GM12878 (cell line): ENCODE data around the gene DRD1. TPM values are rescaled to one million over a fixed set of nuclear protein-coding genes. Genes with fewer than 3 reads are reported as not detected.

Experiments
- ATAC-seq: fragments of 200-7000 bp; cut with Tn5 transposase; 3 replicates; pipeline ENCODE4 v1.9.1; 2020; ENCODE audit warnings: mild to moderate bottlenecking, moderate library complexity
- BruUV-seq: library from RNA; stranded (reverse); fragments of 400-500 nt; replicated peaks from 2 replicates; lab custom pipeline; 2021; lab: Mats Ljungman, UMichigan
- CTCF ChIA-PET: fragments of 300-600 bp; sonication (Branson Sonifier 250); formaldehyde crosslinking; extraction: SDS; loops from one replicate; lab custom pipeline; 2021; ENCODE audit warnings: inconsistent platforms; lab: Yijun Ruan, JAX
- POLR2A ChIA-PET: fragments of 350-600 bp; formaldehyde crosslinking; extraction: SDS; loops from one replicate; lab custom pipeline; 2021; ENCODE audit warnings: inconsistent platforms; lab: Charles Lee
- RAD21 ChIA-PET: fragments of 300-600 bp; sonication (Branson Sonifier 250); formaldehyde crosslinking; loops from one replicate; lab custom pipeline; 2023; ENCODE audit warnings: antibody characterized with exemption; ENCODE audit not compliant: unreplicated experiment; lab: Charles Lee
- SMC1A ChIA-PET: fragments of 300-600 bp; sonication (Branson Sonifier 250); formaldehyde crosslinking; loops from one replicate; lab custom pipeline; 2023; ENCODE audit not compliant: unreplicated experiment, uncharacterized antibody; lab: Charles Lee
- DNase-seq: peaks from one replicate; pipeline ENCODE4 v3.0.0-alpha.2; 2011; ENCODE audit warnings: low read depth, low spot score
- FAIRE-seq: peaks from 3 replicates; lab custom pipeline; 2011; peaks lifted over from hg19 to GRCh38; lab: Jason Lieb, UNC
- H2AFZ ChIP-seq: 2 replicates; pipeline ENCODE4 v1.6.0; 2011; ENCODE audit warnings: low read depth, low read length, control low read depth; ENCODE audit not compliant: control insufficient read depth
- H3K27ac ChIP-seq: 2 replicates; pipeline ENCODE4 v1.5.1; 2011; ENCODE audit warnings: control low read depth; ENCODE audit not compliant: control insufficient read depth, insufficient read depth
- H3K27me3 ChIP-seq, 2 experiments: replicated peaks in 1 of 2; 2 replicates each; pipeline versions ENCODE4 v1.6.0 to v1.6.1; 2011; ENCODE audit warnings: low read length in 1 of 2; ENCODE audit not compliant: control insufficient read depth in 2 of 2, insufficient read depth in 2 of 2
- H3K36me3 ChIP-seq, 2 experiments: 2 replicates each; pipeline ENCODE4 v1.5.1; 2011; ENCODE audit warnings: low read length in 1 of 2; ENCODE audit not compliant: control insufficient read depth in 2 of 2, insufficient read depth in 2 of 2
- H3K4me1 ChIP-seq: 2 replicates; pipeline ENCODE4 v1.6.1; 2011; ENCODE audit warnings: mild to moderate bottlenecking, low read length, moderate library complexity, mixed read lengths; ENCODE audit not compliant: control insufficient read depth, insufficient read depth
- H3K4me2 ChIP-seq: 2 replicates; pipeline ENCODE4 v1.6.0; 2011; ENCODE audit warnings: control low read depth; ENCODE audit not compliant: control insufficient read depth, insufficient read depth
- H3K4me3 ChIP-seq: fragments of 200-600 bp; sonication (generic); 2 replicates; pipeline ENCODE4 v1.5.1; 2016
- H3K79me2 ChIP-seq: 2 replicates; pipeline ENCODE4 v1.6.0; 2011; ENCODE audit warnings: low read length; ENCODE audit not compliant: control insufficient read depth, insufficient read depth
- H3K9ac ChIP-seq: 2 replicates; pipeline ENCODE4 v1.8.0; 2011; ENCODE audit warnings: low read length, control low read depth, mixed read lengths; ENCODE audit not compliant: control insufficient read depth, insufficient read depth
- H3K9me3 ChIP-seq: replicated peaks from 3 replicates; pipeline ENCODE4 v1.5.1; 2011; ENCODE audit warnings: mild to moderate bottlenecking, low read length; ENCODE audit not compliant: control insufficient read depth, insufficient read depth
- H4K20me1 ChIP-seq: 2 replicates; pipeline ENCODE4 v1.6.0; 2011; ENCODE audit not compliant: control insufficient read depth, insufficient read depth
- ATF7 ChIP-seq: fragments of 450-650 bp; IDR thresholded peaks from 2 replicates; pipeline ENCODE4 v1.6.1; 2016; ENCODE audit warnings: low read depth, mild to moderate bottlenecking
- CTCF ChIP-seq, 3 experiments: IDR thresholded peaks in 2 of 3; conservative IDR thresholded peaks in 1 of 3; 2 replicates each; pipeline ENCODE4 v1.5.1; 2011; ENCODE audit warnings: low read depth in 3 of 3, low read length in 3 of 3, mild to moderate bottlenecking in 3 of 3, control low read depth in 2 of 3, moderate library complexity in 2 of 3, inconsistent platforms in 1 of 3, mixed read lengths in 1 of 3; ENCODE audit not compliant: control insufficient read depth in 2 of 3, insufficient read depth in 1 of 3; ENCODE audit errors: extremely low read depth in 1 of 3
- E2F8 ChIP-seq: fragments of 450-650 bp; IDR thresholded peaks from 2 replicates; pipeline ENCODE4 v1.6.1; 2018; ENCODE audit warnings: mild to moderate bottlenecking, low read depth, moderate library complexity; ENCODE audit not compliant: partially characterized antibody
- EGR1 ChIP-seq, 2 experiments: IDR thresholded peaks; 1 replicate in 1 of 2; 2 replicates in 1 of 2; pipeline ENCODE4 v1.6.1; 2011 to 2012; ENCODE audit warnings: low read depth in 2 of 2, low read length in 2 of 2, borderline replicate concordance in 1 of 2, mild to moderate bottlenecking in 1 of 2, moderate library complexity in 1 of 2
- FOXK2 ChIP-seq: fragments of 450-650 bp; IDR thresholded peaks from 2 replicates; pipeline ENCODE4 v1.6.1; 2017; ENCODE audit warnings: mild to moderate bottlenecking, moderate library complexity
- JUNB ChIP-seq: IDR thresholded peaks from 2 replicates; pipeline ENCODE4 v1.6.1; 2016; ENCODE audit warnings: antibody characterized with exemption, mild to moderate bottlenecking
- KAT2A ChIP-seq: conservative IDR thresholded peaks from 2 replicates; pipeline ENCODE4 v1.6.1; 2011; ENCODE audit warnings: low read depth, low read length; ENCODE audit not compliant: control insufficient read depth
- RAD21 ChIP-seq: IDR thresholded peaks from 2 replicates; pipeline ENCODE4 v1.6.1; 2011; ENCODE audit warnings: mild to moderate bottlenecking, low read depth, low read length, moderate library complexity; ENCODE audit not compliant: insufficient read depth
- SIX5 ChIP-seq: IDR thresholded peaks from 2 replicates; pipeline ENCODE4 v1.6.1; 2011; ENCODE audit warnings: mild to moderate bottlenecking, low read depth, low read length, moderate library complexity; ENCODE audit not compliant: severe bottlenecking
- STAT1 ChIP-seq: fragments of 450-650 bp; conservative IDR thresholded peaks from 2 replicates; pipeline ENCODE4 v1.6.1; 2014; ENCODE audit warnings: antibody characterized with exemption, mild to moderate bottlenecking
- TARDBP ChIP-seq: IDR thresholded peaks from 2 replicates; pipeline ENCODE4 v1.6.1; 2016; ENCODE audit warnings: borderline replicate concordance
- TCF7 ChIP-seq: IDR thresholded peaks from 2 replicates; pipeline ENCODE4 v1.6.1; 2014; ENCODE audit warnings: antibody characterized with exemption, borderline replicate concordance
- WRNIP1 ChIP-seq: IDR thresholded peaks from 2 replicates; pipeline ENCODE4 v1.6.1; 2011; ENCODE audit warnings: low read depth, low read length, improper control_type of control experiment, borderline replicate concordance
- ZBED1 ChIP-seq: IDR thresholded peaks from 2 replicates; pipeline ENCODE4 v1.6.1; 2016; ENCODE audit warnings: borderline replicate concordance
- ZNF274 ChIP-seq: IDR thresholded peaks from one replicate; pipeline ENCODE4 v1.8.0; 2011; ENCODE audit not compliant: insufficient read length, insufficient read depth
- WGBS: methylation state at CpG from one replicate; pipeline ENCODE4 v1.1.6; 2016; ENCODE audit warnings: low lambda C conversion rate; ENCODE audit not compliant: insufficient replicate concordance, insufficient coverage; ENCODE audit errors: missing lambda C conversion rate; 5-methylcytosine and 5-hydroxymethylcytosine counted together
- in situ Hi-C: fragments of 300-500 bp; cut with MboI; formaldehyde crosslinking; loops from 9 replicates; pipeline ENCODE4 v1.14.3; 2018; ENCODE audit warnings: mixed read lengths
- intact Hi-C: fragments of 100-400 bp; cut with micrococcal nuclease; formaldehyde crosslinking; loops from one replicate; pipeline ENCODE4 v1.14.2; 2022; ENCODE audit not compliant: unreplicated experiment
- polyA plus RNA-seq, 11 experiments: library from polyadenylated mRNA; depleted of rRNA in 4 of 11; unstranded in 6 of 11; stranded (reverse) in 5 of 11; fragments of >200 nt; fragmentation: Nextera tagmentation in 4 of 11; fragmentation: Illumina TruSeq in 1 of 11; extraction: Ambion mirVana in 4 of 11; extraction: Trizol in 1 of 11; gene quantifications; 1 replicate in 1 of 11; 2 replicates in 10 of 11; pipeline versions ENCODE4 v1.2.1 to v1.2.3, GENCODE V29; 2011 to 2016; ENCODE audit warnings: inconsistent platforms in 2 of 11, missing spikeins in 2 of 11, low read depth in 1 of 11
- total RNA-seq, 4 experiments: library from RNA; depleted of rRNA in 3 of 4; stranded (reverse); fragments of >200 nt in 3 of 4; fragmentation: Illumina TruSeq in 1 of 4; extraction: Trizol in 1 of 4; gene quantifications; 2 replicates each; pipeline versions ENCODE4 v1.2.1 to v1.2.3, GENCODE V29; 2013 to 2021
- TF ChIP-seq, protein P1 (sequence below): fragments of 450-650 bp; IDR thresholded peaks from 2 replicates; pipeline ENCODE4 v1.6.1; 2016; ENCODE audit warnings: mild to moderate bottlenecking
- TF ChIP-seq, protein P2 (sequence below): IDR thresholded peaks from 2 replicates; pipeline ENCODE4 v1.6.1; 2012; ENCODE audit warnings: low read depth, low read length, improper control_type of control experiment

The DRD1 gene
- total and polyA plus RNA-seq, 10 of the 15 experiments (the other 5 are each of a cell fraction or from before 2014, with no cell fraction given) = not detected

DNA sequence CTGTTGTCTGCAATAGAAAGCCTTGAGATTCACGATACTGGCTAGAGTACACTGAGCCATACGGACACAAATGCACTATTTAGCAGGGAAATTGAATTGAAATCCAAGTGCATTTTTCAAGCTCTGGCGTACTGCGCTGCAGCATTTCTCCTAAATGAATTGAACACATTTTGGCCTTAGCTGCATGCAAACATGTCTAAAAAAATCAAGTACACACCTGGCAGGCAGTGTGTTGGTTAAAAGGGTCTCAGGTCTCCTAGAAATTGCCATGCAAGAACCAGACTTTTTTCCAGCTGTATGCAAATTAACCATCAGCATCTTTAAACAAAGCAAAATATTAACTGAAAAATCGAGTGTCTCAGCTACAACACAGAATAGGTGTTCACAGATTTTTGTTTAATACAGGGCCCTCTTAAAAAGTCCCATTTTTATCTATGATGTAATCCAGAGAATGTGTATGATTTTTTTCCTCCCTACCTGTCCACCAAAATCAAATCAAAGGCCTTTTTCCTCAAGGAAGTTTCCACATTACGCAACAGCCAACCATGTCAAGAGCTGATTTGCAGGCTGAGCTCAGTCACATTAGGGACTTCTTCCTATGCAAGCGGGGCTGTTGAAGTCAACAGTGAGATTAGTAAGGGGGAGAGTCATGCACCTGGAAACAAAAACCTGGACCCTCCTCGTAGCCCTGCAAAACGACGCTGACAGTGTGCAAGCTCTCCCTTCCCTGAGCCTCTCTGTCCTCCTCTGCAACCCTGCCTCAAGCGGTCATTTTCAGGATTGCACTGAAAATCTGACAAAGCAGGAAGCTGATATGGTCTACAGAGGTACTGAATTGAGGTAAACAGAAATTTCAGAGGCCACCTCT lies 20.3 kb upstream of the DRD1 start:
- no TSS peak for BruUV-seq
- ChIA-PET POLR2A (interaction anchor here (0.5 to 0.6 kb wide), 2 partner anchors 11 to 820 kb away, joined by 3 read pairs; no protein-coding TSS in a partner anchor), CTCF (interaction anchor here (0.6 to 2.4 kb wide), 19 partner anchors 8 to 516 kb away, joined by 3 to 24 read pairs (median 3); partner anchors contain the start of genes CPLX2 and SFXN1), RAD21 (no interaction called here), SMC1A (interaction anchor here (1.1 kb wide), 1 partner anchor 16 kb away, joined by 3 read pairs; no protein-coding TSS in a partner anchor)
- FAIRE-seq (peak; percentile 64), ATAC-seq (peak; percentile 100), DNase-seq (no peak)
- Histone ChIP-seq H4K20me1 (no peaks in the 10 kb centered on the region), H3K4me1 (no peaks in the 10 kb centered on the region), H3K79me2 (no peaks in the 10 kb centered on the region), H3K9me3 (no peaks in the 10 kb centered on the region), H3K4me2 (no peak overlapping the region), H3K9ac (no peak overlapping the region), H3K4me3 (no peak overlapping the region), H3K27me3 (no peaks in the 10 kb centered on the region; a peak in 2 of 4 replicates), H3K27ac (no peak overlapping the region), H3K36me3 (no peaks in the 10 kb centered on the region), H2AFZ (peak overlapping the region; percentile 39; the same call in 1 of the 2 replicates)
- intact Hi-C loops (no loop called here), in situ Hi-C loops (no loop called here)
- WGBS = 40% methylated on average over 11 of the region's 11 CpGs
- TF ChIP-seq TCF7 (no peak), FOXK2 (no peak), WRNIP1 (no peak), KAT2A (no peak), ZNF274 (no peak), ATF7 (no peak), E2F8 (no peak), STAT1 (no peak), EGR1 (IDR thresholded peaks at IDR 0.05; ENCODE audit: borderline replicate concordance in 1 of 2, low read depth in 2 of 2, low read length in 2 of 2) (no peak), JUNB (no peak), RAD21 (peak; percentile 44), ZBED1 (no peak), CTCF (IDR thresholded peaks at IDR 0.05 in 2 of 3, conservative IDR thresholded peaks at IDR 0.05 in 1 of 3; ENCODE audit: control insufficient read depth in 2 of 3, extremely low read depth in 1 of 3, insufficient read depth in 1 of 3, low read depth in 3 of 3, low read length in 3 of 3) (peak; percentile 69 to 76 (median 74)), SIX5 (no peak), TARDBP (no peak)
- TF ChIP-seq, protein P1, sequence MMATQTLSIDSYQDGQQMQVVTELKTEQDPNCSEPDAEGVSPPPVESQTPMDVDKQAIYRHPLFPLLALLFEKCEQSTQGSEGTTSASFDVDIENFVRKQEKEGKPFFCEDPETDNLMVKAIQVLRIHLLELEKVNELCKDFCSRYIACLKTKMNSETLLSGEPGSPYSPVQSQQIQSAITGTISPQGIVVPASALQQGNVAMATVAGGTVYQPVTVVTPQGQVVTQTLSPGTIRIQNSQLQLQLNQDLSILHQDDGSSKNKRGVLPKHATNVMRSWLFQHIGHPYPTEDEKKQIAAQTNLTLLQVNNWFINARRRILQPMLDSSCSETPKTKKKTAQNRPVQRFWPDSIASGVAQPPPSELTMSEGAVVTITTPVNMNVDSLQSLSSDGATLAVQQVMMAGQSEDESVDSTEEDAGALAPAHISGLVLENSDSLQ = no peak
- TF ChIP-seq, protein P2, sequence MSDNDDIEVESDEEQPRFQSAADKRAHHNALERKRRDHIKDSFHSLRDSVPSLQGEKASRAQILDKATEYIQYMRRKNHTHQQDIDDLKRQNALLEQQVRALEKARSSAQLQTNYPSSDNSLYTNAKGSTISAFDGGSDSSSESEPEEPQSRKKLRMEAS = no peak
